Stimulated activated CD4-positive, alpha-beta T cell treated with anti-CD3 and anti-CD28 coated beads, TNF-alpha, amount 100 ng/mL, for 24 hours (primary cell): ENCODE data around the gene VARS2.
"Not testable (repeated sequence)": the region's sequence is repeated elsewhere in the genome, so short reads cannot be mapped to it uniquely, and the experiment has no call there.

ENCODE experiments used
- DNase-seq, 3 experiments: peaks; one replicate each; pipeline ENCODE4 v3.0.0-alpha.2; 2020; ENCODE audit warnings: low read depth in 3 of 3

Gene VARS2

DNA sequence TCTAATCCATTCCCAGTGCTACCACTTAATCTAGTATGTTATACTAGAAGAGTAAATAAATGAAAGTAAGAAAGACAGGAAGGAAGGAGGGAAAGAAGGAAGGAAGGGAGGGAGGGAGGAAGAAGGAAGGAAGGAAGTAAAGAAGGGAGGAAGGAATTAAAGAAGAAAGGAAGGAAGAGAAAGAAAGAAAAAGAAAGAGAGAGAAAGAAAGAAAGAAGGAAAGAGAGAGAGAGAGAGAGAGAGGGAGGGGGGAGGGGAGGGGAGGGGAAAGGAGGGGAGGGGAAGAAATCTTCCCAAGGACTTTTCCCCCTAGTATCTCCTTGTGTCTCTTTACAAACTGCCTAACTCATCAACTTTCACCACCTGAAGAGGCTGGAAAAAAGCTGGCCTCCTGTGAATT lies 48.7 kb downstream of the VARS2 start:
- DNase-seq = no peak

GRCh38 chr6:30963641-30964040 lies 49.6 kb downstream of the VARS2 start:
- no peak for DNase-seq

GRCh38 chr6:30964075-30964474 lies 50.0 kb downstream of the VARS2 start:
- DNase-seq = no peak

DNA sequence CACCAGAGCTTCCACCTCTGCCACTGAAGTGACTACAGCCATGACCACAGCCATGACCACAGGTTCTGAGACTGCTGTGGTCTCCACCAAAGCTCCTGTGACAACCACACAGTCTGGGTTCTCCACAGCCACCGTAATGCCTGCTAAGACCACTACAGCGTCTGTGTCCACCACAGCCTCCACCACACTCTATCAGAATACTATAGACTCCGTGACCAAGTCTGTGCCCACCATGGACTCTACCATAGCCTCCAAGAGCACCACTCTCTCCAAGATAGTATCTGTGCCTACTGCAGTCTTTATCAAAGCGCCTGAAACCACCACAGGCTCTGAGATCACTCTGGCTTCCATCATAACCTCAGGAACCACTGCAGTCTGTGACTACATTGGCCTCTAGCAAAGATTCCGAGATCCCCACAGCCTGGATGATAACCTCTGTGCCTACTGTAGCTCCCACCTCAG lies 51.1 kb downstream of the VARS2 start:
- no peak for DNase-seq

GRCh38 chr6:30966154-30966553 lies 52.1 kb downstream of the VARS2 start:
- DNase-seq = no peak

DNA sequence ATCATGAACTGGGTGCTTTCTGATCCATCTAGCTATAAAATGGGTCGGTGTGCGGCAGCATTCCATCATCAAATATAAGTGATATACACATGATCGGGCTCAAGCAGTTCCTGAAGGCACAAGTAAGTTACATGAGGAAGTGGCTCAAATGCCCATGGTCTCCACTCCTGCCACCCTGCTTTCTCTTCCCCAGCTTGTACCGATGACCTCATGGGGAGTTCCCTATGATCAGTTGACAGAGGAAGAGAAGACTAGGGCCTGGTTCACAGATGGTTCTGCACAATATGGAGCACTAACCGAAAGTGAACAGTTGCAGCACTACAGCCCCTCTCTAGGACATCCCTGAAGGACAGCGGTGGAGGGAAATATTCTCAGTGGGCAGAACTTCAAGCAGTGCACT lies 55.1 kb downstream of the VARS2 start:
- not testable (repeated sequence) for DNase-seq

GRCh38 chr6:30970946-30971345 lies 56.9 kb downstream of the VARS2 start:
- DNase-seq = no peak

- no peak for DNase-seq
Observed at GRCh38 chr6:30972816-30973215, 58.8 kb downstream of the VARS2 start.

- no peak for DNase-seq
Observed at GRCh38 chr6:30974490-30975252, 60.6 kb downstream of the VARS2 start.
